Prostate gland (tissue), 2 donors: ENCODE results near the gene FNDC7. TPM values are rescaled to one million over a fixed set of nuclear protein-coding genes. Genes with fewer than 3 reads are reported as not detected.

Source experiments
- DNase-seq: peaks from one replicate; pipeline ENCODE4 v3.0.0-alpha.2; 2019; ENCODE audit warnings: low spot score
- H3K27ac ChIP-seq, 2 donors: fragments of 200-600 bp; sonication (generic); 2 replicates each; pipeline ENCODE4 v1.5.1; 2017 to 2019
- H3K27me3 ChIP-seq: fragments of 200-600 bp; sonication (generic); replicated peaks from 2 replicates; pipeline ENCODE4 v1.5.1; 2019; ENCODE audit not compliant: insufficient read depth
- H3K36me3 ChIP-seq, 2 donors: fragments of 200-600 bp; sonication (generic); 1 replicate in 1 of 2; 2 replicates in 1 of 2; pipeline versions ENCODE4 v1.5.1 to v1.8.1; 2017 to 2019
- H3K4me1 ChIP-seq: fragments of 200-600 bp; sonication (generic); replicated peaks from 2 replicates; pipeline ENCODE4 v1.5.1; 2019
- H3K4me3 ChIP-seq, 2 donors: fragments of 200-600 bp; sonication (generic); 2 replicates each; pipeline ENCODE4 v1.5.1; 2017 to 2019
- H3K9me3 ChIP-seq: fragments of 200-600 bp; sonication (generic); 2 replicates; pipeline ENCODE4 v1.5.1; 2017
- POLR2A ChIP-seq: fragments of 450-650 bp; IDR thresholded peaks from one replicate; pipeline ENCODE4 v1.6.1; 2016; ENCODE audit warnings: antibody characterized with exemption, mild to moderate bottlenecking
- POLR2AphosphoS5 ChIP-seq: sonication (generic); formaldehyde crosslinking; IDR thresholded peaks from one replicate; pipeline ENCODE4 v1.6.1; 2017; ENCODE audit warnings: antibody characterized with exemption
- WGBS: methylation state at CpG from one replicate; pipeline ENCODE4 v1.1.5; 2018; 5-methylcytosine and 5-hydroxymethylcytosine counted together
- intact Hi-C: fragments of 100-400 bp; cut with DNase I; formaldehyde crosslinking; loops from one replicate; pipeline ENCODE4 v1.14.2; 2022
- total RNA-seq, 2 donors: library from RNA; depleted of rRNA; stranded (reverse); fragments of >200 nt; gene quantifications; one replicate each; pipeline ENCODE4 v1.1.0, GENCODE V29; 2016
- TF ChIP-seq, protein P1 (sequence below), 4 experiments: fragments of 200-600 bp in 2 of 4; fragments of 450-650 bp in 2 of 4; sonication (generic) in 2 of 4; IDR thresholded peaks; 1 replicate in 3 of 4; 2 replicates in 1 of 4; pipeline ENCODE4 v1.5.1; 2016 to 2019; ENCODE audit warnings: antibody characterized with exemption in 4 of 4, mild to moderate bottlenecking in 2 of 4, moderate library complexity in 2 of 4

The FNDC7 gene
- total RNA-seq, 2 donors from 2014 or later = 3.3 TPM; not detected in 1

DNA sequence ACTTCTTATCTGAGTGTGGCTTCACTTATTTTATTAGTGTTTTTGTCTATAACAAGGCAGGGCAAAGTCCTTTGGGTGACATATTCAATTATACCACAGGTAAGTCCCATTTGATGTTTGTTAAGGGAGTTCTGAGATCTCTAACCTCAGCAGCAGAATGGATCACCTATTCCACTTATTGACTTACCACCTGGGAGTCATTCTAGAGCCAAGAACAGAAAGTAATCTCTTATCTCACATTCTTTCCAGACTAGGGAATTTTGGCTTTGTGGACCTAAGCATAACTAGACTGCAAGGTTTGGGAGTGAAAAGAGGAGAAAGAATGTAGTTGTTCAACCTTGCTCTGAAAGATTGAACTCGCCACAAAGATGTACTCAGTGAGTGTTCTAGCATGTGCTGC lies 13.2 kb downstream of the FNDC7 start:
- no peak for TF ChIP-seq POLR2A
- no peak for TF ChIP-seq POLR2AphosphoS5
- TF ChIP-seq, protein P1, sequence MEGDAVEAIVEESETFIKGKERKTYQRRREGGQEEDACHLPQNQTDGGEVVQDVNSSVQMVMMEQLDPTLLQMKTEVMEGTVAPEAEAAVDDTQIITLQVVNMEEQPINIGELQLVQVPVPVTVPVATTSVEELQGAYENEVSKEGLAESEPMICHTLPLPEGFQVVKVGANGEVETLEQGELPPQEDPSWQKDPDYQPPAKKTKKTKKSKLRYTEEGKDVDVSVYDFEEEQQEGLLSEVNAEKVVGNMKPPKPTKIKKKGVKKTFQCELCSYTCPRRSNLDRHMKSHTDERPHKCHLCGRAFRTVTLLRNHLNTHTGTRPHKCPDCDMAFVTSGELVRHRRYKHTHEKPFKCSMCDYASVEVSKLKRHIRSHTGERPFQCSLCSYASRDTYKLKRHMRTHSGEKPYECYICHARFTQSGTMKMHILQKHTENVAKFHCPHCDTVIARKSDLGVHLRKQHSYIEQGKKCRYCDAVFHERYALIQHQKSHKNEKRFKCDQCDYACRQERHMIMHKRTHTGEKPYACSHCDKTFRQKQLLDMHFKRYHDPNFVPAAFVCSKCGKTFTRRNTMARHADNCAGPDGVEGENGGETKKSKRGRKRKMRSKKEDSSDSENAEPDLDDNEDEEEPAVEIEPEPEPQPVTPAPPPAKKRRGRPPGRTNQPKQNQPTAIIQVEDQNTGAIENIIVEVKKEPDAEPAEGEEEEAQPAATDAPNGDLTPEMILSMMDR (IDR thresholded peaks at IDR 0.05) = no peak
- Histone ChIP-seq H3K4me3 (no peak overlapping the region), H3K4me1 (no peaks in the 10 kb centered on the region), H3K27me3 (no peaks in the 10 kb centered on the region), H3K36me3 (no peaks in the 10 kb centered on the region), H3K9me3 (no peaks in the 10 kb centered on the region), H3K27ac (no peak overlapping the region)
- no peak for DNase-seq
- WGBS = 94% methylated on average over 1 of the region's 1 CpG
- intact Hi-C loops = no loop called here

DNA sequence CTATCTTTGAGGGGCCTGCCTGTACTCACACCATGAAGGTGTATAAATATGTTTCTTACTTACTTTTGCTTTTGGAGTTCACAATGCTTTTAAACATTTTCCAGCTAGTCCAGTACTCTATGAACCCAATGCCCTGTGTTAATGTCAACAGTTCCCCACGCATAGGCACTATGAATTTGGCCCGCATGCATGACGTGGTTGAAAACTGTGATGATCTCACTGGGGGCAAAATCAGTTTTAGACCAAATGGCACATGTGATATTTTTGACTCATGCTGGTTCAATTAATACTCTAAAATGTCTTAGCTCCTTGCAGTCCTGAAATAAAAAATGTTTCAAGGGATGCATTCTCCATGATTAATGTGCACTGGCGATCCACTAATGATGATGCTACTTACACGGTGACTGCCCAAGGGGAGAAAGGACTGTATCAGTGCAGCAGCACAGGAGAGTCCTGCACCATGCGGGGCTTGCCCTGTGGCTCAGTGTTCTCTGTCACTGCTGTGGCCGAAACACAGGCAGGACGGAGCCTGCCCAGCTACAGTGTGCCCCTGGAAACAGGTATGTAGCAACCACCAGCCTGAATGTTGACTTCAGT lies 15.7 kb downstream of the FNDC7 start:
- Histone ChIP-seq H3K27ac (no peak overlapping the region), H3K27me3 (no peaks in the 10 kb centered on the region), H3K36me3 (no peaks in the 10 kb centered on the region), H3K4me1 (no peaks in the 10 kb centered on the region), H3K9me3 (no peaks in the 10 kb centered on the region), H3K4me3 (no peak overlapping the region)
- no peak for DNase-seq
- no peak for TF ChIP-seq POLR2AphosphoS5
- no peak for TF ChIP-seq POLR2A
- TF ChIP-seq, protein P1 (IDR thresholded peaks at IDR 0.05) = no peak
- WGBS = 80% methylated on average over 8 of the region's 8 CpGs
- intact Hi-C loops = no loop called here

DNA sequence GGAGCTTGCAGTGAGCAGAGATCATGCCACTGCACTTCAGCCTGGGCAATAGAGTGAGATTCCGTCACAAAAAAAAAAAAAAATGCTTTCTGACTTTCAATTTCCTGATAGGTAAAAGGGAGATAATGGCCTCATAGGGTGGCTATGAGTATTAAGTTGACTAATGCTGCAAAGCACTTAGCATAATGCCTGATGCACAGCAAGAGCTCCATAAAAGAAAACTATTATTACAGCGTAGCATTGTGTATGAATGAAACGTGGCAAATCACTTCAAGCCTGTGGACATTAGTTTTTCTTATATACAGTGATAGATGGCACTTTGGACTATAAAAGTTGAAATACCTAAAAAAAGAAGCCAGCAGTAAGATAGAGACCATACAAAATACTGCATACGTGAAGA lies 16.8 kb downstream of the FNDC7 start:
- no peak for TF ChIP-seq POLR2A
- TF ChIP-seq, protein P1 (IDR thresholded peaks at IDR 0.05) = no peak
- no peak for TF ChIP-seq POLR2AphosphoS5
- WGBS = 91% methylated on average over 4 of the region's 4 CpGs
- no peaks in the 10 kb centered on the region for H3K36me3 ChIP-seq
- H3K27ac ChIP-seq = no peak overlapping the region
- H3K9me3 ChIP-seq = no peaks in the 10 kb centered on the region
- H3K27me3 ChIP-seq = no peaks in the 10 kb centered on the region
- DNase-seq = no peak
- H3K4me1 ChIP-seq = no peaks in the 10 kb centered on the region
- no peak overlapping the region for H3K4me3 ChIP-seq
- intact Hi-C loops = no loop called here

DNA sequence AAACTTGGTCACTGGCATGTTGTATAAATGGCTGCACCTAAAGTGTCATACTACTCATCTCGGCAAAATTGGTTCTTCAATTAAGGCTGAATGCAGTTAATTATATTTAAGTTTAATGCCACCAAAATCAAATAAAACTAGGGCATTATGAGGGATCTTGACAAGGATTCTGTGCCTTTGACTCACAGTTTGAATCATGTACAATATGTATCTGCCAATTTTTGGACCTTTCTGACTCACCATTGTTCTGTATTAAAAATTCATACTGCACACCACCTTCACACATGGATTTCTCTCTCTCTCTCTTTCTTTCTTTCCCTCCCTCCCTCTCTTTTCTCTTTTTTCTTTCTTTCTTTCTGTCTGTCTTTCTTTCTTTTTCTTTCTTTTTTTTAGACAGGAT lies 19.7 kb downstream of the FNDC7 start:
- H3K36me3 ChIP-seq = no peaks in the 10 kb centered on the region
- H3K9me3 ChIP-seq = no peaks in the 10 kb centered on the region
- H3K4me3 ChIP-seq = no peak overlapping the region
- DNase-seq = no peak
- no peak for TF ChIP-seq POLR2A
- no peak overlapping the region for H3K27ac ChIP-seq
- intact Hi-C loops = no loop called here
- WGBS = 92% methylated on average over 1 of the region's 1 CpG
- no peaks in the 10 kb centered on the region for H3K27me3 ChIP-seq
- no peaks in the 10 kb centered on the region for H3K4me1 ChIP-seq

DNA sequence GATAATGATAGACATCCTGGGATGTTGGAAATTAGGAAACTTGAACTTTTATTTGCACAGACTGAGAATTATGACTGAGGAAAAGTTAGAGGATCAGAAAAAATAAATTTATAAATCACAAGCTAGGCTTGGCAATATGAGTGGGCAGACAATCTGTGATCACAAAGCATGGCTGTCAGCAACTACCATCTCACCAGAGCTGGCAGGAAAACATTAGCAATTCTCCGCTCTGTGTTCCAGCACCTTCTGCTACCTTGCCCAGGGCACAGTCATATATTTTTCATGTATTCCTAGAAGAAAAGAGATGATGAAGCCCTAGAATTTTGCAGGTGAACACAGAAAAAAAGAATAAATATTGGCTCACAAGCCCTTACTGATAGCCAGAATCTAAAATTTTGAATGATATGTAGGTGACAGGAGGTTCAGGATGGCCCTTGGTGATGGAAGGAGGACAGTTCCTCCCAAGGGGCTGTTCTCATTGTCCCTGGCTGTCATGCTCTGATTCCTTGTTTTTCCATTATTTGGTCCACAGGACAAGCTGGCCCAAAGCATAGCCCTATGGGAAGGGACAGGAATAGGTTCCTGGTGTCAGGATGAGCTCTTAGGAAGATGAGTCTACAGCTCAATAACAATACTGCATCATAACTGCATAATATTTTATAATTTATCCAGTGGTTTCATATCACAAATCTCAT lies 21.6 kb downstream of the FNDC7 start:
- H3K9me3 ChIP-seq = no peaks in the 10 kb centered on the region
- H3K27me3 ChIP-seq = no peaks in the 10 kb centered on the region
- H3K27ac ChIP-seq = no peak overlapping the region
- H3K4me3 ChIP-seq = no peak overlapping the region
- intact Hi-C loops = no loop called here
- no peak for DNase-seq
- H3K36me3 ChIP-seq = no peaks in the 10 kb centered on the region
- 94% methylated on average over 1 of the region's 1 CpG for whole genome bisulfite sequencing
- no peaks in the 10 kb centered on the region for H3K4me1 ChIP-seq
- no peak for TF ChIP-seq POLR2A
- TF ChIP-seq, protein P1 (IDR thresholded peaks at IDR 0.05) = no peak
- TF ChIP-seq POLR2AphosphoS5 = no peak
